Endothelial cell of umbilical vein (primary cell): ENCODE measurements around the gene MIER2. TPM values are rescaled to one million over a fixed set of nuclear protein-coding genes. Genes with fewer than 3 reads are reported as not detected.

ENCODE experiments used
- BruUV-seq: library from RNA; stranded (reverse); fragments of 400-500 nt; replicated peaks from 2 replicates; lab custom pipeline; 2021; lab: Mats Ljungman, UMichigan
- CTCF ChIA-PET: fragments of 300-600, 350-600 bp; sonication (Branson Sonifier 250); formaldehyde crosslinking; loops from one replicate; lab custom pipeline; 2021; ENCODE audit warnings: antibody characterized with exemption, inconsistent platforms; lab: Charles Lee
- POLR2A ChIA-PET: fragments of 300-600, 350-600 bp; sonication (Branson Sonifier 250); formaldehyde crosslinking; loops from one replicate; lab custom pipeline; 2021; ENCODE audit warnings: antibody characterized with exemption, inconsistent platforms; lab: Charles Lee
- DNase-seq: peaks from one replicate; pipeline ENCODE4 v3.0.0-alpha.2; 2011; ENCODE audit warnings: low read depth, low spot score
- FAIRE-seq: peaks from 2 replicates; lab custom pipeline; 2011; peaks lifted over from hg19 to GRCh38; lab: Jason Lieb, UNC
- H2AFZ ChIP-seq: 2 replicates; pipeline ENCODE4 v1.6.0; 2012; ENCODE audit warnings: low read depth, low read length, control low read depth, inconsistent platforms
- H3K27ac ChIP-seq: 2 replicates; pipeline ENCODE4 v1.5.1; 2011; ENCODE audit warnings: low read depth, mild to moderate bottlenecking, control low read depth, low read length, moderate library complexity; ENCODE audit not compliant: insufficient read depth
- H3K27me3 ChIP-seq, 2 experiments: 2 replicates each; pipeline versions ENCODE4 v1.6.0 to v1.6.1; 2011; ENCODE audit warnings: low read length in 2 of 2, mixed read lengths in 1 of 2; ENCODE audit not compliant: control insufficient read depth in 2 of 2, insufficient read depth in 2 of 2
- H3K36me3 ChIP-seq, 2 experiments: 2 replicates in 1 of 2; 3 replicates in 1 of 2; pipeline ENCODE4 v1.5.1; 2011; ENCODE audit warnings: low read length in 2 of 2, mild to moderate bottlenecking in 1 of 2, moderate library complexity in 1 of 2; ENCODE audit not compliant: control insufficient read depth in 2 of 2, insufficient read depth in 2 of 2; ENCODE audit errors: extremely low read depth in 1 of 2
- H3K4me1 ChIP-seq: 3 replicates; pipeline ENCODE4 v1.5.1; 2011; ENCODE audit warnings: mild to moderate bottlenecking, low read length; ENCODE audit not compliant: control insufficient read depth, insufficient read depth; ENCODE audit errors: extremely low read depth
- H3K4me2 ChIP-seq: 2 replicates; pipeline ENCODE4 v1.6.1; 2011; ENCODE audit warnings: low read length, control low read depth, mixed read lengths; ENCODE audit not compliant: insufficient read depth
- H3K4me3 ChIP-seq, 3 experiments: fragments of 200-600 bp in 1 of 3; sonication (generic), shearing (Covaris generic) in 1 of 3; replicated peaks in 1 of 3; 2 replicates each; pipeline ENCODE4 v1.5.1; 2011 to 2016; ENCODE audit warnings: control low read depth in 3 of 3, low read length in 3 of 3, mild to moderate bottlenecking in 2 of 3, inconsistent platforms in 1 of 3, low read depth in 1 of 3, moderate library complexity in 1 of 3; ENCODE audit not compliant: insufficient read depth in 1 of 3
- H3K79me2 ChIP-seq: 2 replicates; pipeline ENCODE4 v1.6.0; 2012; ENCODE audit warnings: low read length, inconsistent platforms; ENCODE audit not compliant: control insufficient read depth, insufficient read depth
- H3K9ac ChIP-seq: replicated peaks from 2 replicates; pipeline ENCODE3; 2011; ENCODE audit warnings: low read length, control low read depth; ENCODE audit not compliant: insufficient read depth; ENCODE audit errors: extremely low read depth
- H3K9me1 ChIP-seq: replicated peaks from 3 replicates; pipeline ENCODE4 v1.6.0; 2011; ENCODE audit warnings: mild to moderate bottlenecking, low read length; ENCODE audit not compliant: control insufficient read depth, insufficient read depth; ENCODE audit errors: extremely low read depth
- H3K9me3 ChIP-seq: replicated peaks from 2 replicates; pipeline ENCODE4 v1.5.1; 2012; ENCODE audit warnings: low read length, inconsistent platforms; ENCODE audit not compliant: control insufficient read depth, insufficient read depth
- H4K20me1 ChIP-seq: replicated peaks from 2 replicates; pipeline ENCODE3; 2011; ENCODE audit warnings: mild to moderate bottlenecking, low read length; ENCODE audit not compliant: control insufficient read depth, insufficient read depth; ENCODE audit errors: extremely low read depth
- EZH2 ChIP-seq: IDR thresholded peaks from 2 replicates; pipeline ENCODE4 v1.6.1; 2012; ENCODE audit warnings: borderline replicate concordance, low read depth, mild to moderate bottlenecking, moderate library complexity, low read length, inconsistent platforms; ENCODE audit not compliant: severe bottlenecking
- FOS ChIP-seq: IDR thresholded peaks from 2 replicates; pipeline ENCODE4 v1.6.1; 2011; ENCODE audit warnings: mild to moderate bottlenecking, low read length, moderate library complexity, borderline replicate concordance; ENCODE audit not compliant: insufficient read depth
- JUN ChIP-seq: IDR thresholded peaks from 2 replicates; pipeline ENCODE4 v1.6.1; 2011; ENCODE audit warnings: borderline replicate concordance, low read depth; ENCODE audit not compliant: insufficient read length, insufficient read depth
- MYC ChIP-seq: IDR thresholded peaks from one replicate; pipeline ENCODE4 v1.6.1; 2011; ENCODE audit warnings: mild to moderate bottlenecking, low read depth, low read length
- POLR2AphosphoS5 ChIP-seq: IDR thresholded peaks from 2 replicates; pipeline ENCODE4 v1.6.1; 2012; ENCODE audit warnings: low read depth, mild to moderate bottlenecking, control low read depth, low read length, moderate library complexity; ENCODE audit not compliant: insufficient read depth
- dilution Hi-C: fragments of 300-500 bp; cut with MboI; formaldehyde crosslinking; loops from one replicate; pipeline ENCODE4 v1.15.0; 2019; ENCODE audit warnings: low sequenced_read_pairs; ENCODE audit not compliant: extremely low pct_ligation_motif_present
- intact Hi-C: fragments of 100-400 bp; cut with micrococcal nuclease; formaldehyde crosslinking; loops from one replicate; pipeline ENCODE4 v1.10.0; 2022
- polyA plus RNA-seq, 4 experiments: library from polyadenylated mRNA; depleted of rRNA in 3 of 4; stranded (reverse) in 3 of 4; unstranded in 1 of 4; fragments of >200 nt; gene quantifications; 2 replicates each; pipeline versions ENCODE4 v1.2.1 to v1.2.3, GENCODE V29; 2011 to 2012; ENCODE audit warnings: missing spikeins in 1 of 4
- total RNA-seq: library from RNA; stranded (reverse); gene quantifications from 2 replicates; pipeline ENCODE4 v1.2.3, GENCODE V29; 2021

The MIER2 gene
- total and polyA plus RNA-seq, 2 donors (not counting 3 experiments of a cell fraction or from before 2014, with no cell fraction given), result 20.3 to 44.9 TPM

GRCh38 chr19:376111-376470 lies 31.5 kb upstream of the MIER2 start:
- no peak overlapping the region for H3K4me3 ChIP-seq
- ChIA-PET CTCF (no interaction called here), POLR2A (no interaction called here)
- H3K9ac ChIP-seq, result no peak overlapping the region
- dilution Hi-C loops, result no loop called here
- TF ChIP-seq MYC (no peak), POLR2AphosphoS5 (no peak), JUN (no peak), FOS (no peak)
- H3K9me1 ChIP-seq, result no peaks in the 10 kb centered on the region
- no peaks in the 10 kb centered on the region for H3K9me3 ChIP-seq
- no peaks in the 10 kb centered on the region for H3K27me3 ChIP-seq
- H3K4me1 ChIP-seq, result no peaks in the 10 kb centered on the region
- H4K20me1 ChIP-seq, result no peaks in the 10 kb centered on the region
- H3K36me3 ChIP-seq, result no peaks in the 10 kb centered on the region
- DNase-seq (no peak), FAIRE-seq (no peak)
- no peaks in the 10 kb centered on the region for H3K79me2 ChIP-seq
- intact Hi-C loops, result no loop called here
- no TSS peak for BruUV-seq
- no peak overlapping the region for H2AFZ ChIP-seq
- H3K27ac ChIP-seq, result no peak overlapping the region
- no peak overlapping the region for H3K4me2 ChIP-seq

- FAIRE-seq (no peak), DNase-seq (no peak)
- ChIA-PET POLR2A (no interaction called here), CTCF (no interaction called here)
- Histone ChIP-seq H4K20me1 (no peaks in the 10 kb centered on the region), H2AFZ (no peak overlapping the region), H3K9ac (no peak overlapping the region), H3K36me3 (no peaks in the 10 kb centered on the region), H3K9me3 (no peaks in the 10 kb centered on the region), H3K27ac (no peak overlapping the region), H3K79me2 (no peaks in the 10 kb centered on the region), H3K4me3 (no peak overlapping the region), H3K4me2 (no peak overlapping the region), H3K4me1 (no peaks in the 10 kb centered on the region), H3K27me3 (no peaks in the 10 kb centered on the region), H3K9me1 (no peaks in the 10 kb centered on the region)
- TF ChIP-seq MYC (no peak), EZH2 (no peak)
- dilution Hi-C loops (no loop called here), intact Hi-C loops (no loop called here)
- no TSS peak for BruUV-seq
Measured at GRCh38 chr19:375395-376110, 31.0 kb upstream of the MIER2 start.
